Fibroblast of the conjunctiva (primary cell): ENCODE measurements around the gene OTUB2.
"Not testable (repeated sequence)": the region's sequence is repeated elsewhere in the genome, so short reads cannot be mapped to it uniquely, and the experiment has no call there.

Experiments used
- DNase-seq: peaks from one replicate; pipeline ENCODE4 v3.0.0-alpha.2; 2010; ENCODE audit warnings: low read depth

OTUB2 gene

DNA sequence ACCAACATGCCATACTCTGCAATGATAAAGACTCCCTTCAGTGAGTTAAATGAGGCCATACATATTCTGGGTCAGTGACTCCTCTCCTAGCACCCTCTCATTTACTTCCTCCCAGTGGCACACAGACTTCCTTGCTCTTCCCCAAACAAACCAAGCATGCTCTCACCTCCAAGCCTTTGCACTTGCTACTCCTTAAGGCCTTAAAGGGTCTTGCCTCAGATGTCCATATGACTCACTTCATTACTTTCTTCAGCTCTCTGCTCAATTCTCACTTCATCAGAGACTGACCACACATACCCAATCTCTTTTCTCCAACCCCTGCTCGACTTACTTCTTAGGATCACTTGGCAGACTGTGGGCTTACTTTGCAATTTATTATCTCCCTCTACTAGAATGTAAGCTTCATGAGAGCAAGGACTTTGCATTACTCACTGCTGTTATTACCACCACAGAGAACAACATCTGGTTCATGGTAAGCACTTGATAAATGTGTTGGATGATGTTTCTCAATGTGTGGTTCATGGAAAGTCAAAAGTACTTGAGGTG, 32.1 kb downstream of the OTUB2 start:
- no peak for DNase-seq

DNA sequence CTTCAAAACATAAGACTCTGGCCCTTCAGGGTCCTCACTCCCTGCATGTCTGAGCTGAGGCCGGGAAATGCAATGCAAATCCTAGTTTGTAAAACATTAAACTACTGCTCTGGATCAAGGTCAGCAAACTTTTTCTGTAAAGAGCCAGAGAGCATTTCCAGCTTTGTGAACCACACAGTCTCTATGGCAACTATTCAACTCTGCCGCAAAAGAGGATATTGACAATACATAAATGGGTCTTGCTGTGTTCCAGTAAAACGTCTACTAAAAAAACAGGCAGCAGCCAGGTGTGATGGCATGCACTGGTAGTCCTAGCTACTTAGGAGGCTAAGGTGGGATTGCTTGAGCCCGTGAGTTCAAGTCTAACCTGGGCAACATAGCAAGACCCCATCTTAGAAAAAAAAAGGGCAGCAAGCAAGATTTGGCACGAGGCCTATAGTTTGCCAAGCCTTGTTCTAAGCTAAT, 32.6 kb downstream of the OTUB2 start:
- DNase-seq = no peak

DNA sequence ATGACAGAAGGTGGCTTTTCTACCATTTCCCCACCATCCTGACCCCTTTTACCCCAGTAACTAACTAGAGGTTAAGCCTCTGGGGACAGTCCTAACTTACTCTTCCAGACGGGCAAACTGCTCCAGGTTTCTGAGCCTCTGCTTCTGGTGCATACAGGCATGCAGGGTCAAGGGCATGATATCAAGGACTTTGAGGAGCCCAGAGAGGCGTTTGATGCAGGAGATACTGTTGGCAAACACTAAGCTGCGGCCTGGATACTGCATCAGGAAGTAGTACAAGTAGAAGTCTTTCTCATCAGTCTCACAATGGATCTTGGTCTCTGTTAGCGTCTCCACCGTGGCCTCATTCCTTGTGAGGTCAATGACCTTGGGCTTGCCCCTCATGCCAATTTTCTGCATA, 33.9 kb downstream of the OTUB2 start:
- DNase-seq = no peak

DNA sequence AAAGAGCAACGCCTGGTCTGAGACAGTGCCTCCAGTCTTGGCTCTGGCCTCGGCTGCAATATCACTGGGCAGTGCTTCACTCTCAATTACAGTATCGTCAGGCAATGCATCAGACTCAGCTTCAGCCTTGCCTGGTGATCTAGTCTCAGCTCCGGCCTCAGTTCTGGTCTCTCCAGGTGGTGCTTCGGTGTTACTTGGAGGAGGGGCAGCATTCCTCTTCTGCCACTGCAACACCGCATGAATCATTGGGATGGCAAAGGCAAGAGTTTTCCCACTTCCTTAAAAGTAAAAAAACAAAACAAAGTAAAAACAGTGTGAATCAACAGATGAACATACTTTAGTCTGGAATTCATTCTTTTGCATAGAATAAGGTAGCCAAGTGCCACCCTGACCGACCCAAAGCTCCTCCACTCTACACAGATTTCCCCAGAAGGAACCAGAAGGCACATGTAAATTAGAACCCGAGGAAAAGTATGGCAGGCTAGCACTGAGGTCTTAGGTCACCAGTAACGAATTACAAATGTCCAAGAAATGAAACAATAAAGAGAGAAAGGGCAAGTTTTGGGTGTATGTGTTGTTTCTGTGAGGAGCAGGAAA, 36.3 kb downstream of the OTUB2 start:
- no peak for DNase-seq

DNA sequence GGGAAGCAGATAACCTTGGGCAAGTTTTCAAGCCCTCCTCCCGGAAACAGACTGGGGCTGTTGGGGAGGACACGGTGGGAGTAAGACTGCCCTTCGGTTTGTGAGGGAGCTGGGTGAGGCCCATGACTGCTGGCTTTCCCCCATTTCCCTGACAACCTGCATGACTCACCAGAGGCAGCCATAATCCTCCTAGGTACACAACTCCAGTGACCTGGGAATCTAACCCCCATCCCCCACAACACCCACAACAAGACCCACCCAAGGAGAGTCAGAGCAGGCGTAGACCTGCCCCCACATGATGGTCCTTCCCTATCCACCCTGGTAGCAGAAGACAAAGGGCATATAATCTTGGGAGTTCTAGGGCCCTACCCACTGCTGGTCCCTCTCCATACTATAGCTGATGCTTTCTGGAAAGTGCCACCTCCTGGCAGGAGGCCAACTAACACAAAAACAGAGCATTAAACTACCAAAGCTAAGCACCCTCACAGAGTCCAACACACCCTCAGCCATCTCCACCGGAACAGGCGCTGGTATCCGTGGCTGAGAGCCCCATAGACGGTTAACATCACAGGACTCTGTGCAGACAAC, 40.0 kb downstream of the OTUB2 start:
- no peak for DNase-seq

DNA sequence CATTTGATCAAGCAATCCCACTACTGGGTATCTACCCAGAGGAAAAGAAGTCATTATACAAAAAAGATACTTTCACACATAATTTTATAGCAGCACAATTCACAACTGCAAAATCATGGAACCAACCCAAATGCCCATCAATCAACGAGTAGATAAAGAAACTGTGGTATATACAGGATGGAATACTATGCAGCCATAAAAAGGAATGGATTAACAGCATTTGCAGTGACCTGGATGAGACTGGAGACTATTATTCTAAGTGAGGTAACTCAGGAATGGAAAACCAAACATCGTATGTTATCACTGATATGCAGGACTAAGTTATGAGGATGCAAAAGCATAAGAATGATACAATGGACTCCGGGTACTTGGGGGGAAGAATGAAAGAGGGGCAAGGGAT, 45.9 kb downstream of the OTUB2 start:
- DNase-seq = not testable (repeated sequence)

DNA sequence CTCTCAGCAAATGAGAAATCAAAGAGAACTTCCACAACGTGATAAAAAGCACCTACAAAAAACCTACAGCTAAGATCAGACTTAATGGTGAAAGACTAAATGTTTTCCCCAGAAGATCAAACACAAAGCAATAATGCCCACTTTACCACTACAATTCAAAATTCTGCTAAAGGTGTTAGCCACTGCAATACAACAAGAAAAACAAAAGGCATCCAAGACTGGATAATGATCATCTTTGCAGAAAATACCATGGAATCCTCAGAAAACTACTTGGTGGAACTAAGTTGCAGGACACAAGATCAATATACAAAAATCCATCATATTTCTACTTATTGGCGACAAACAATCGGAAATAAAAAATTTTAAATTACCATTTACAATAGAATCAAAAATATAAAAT, 48.4 kb downstream of the OTUB2 start:
- no peak for DNase-seq

DNA sequence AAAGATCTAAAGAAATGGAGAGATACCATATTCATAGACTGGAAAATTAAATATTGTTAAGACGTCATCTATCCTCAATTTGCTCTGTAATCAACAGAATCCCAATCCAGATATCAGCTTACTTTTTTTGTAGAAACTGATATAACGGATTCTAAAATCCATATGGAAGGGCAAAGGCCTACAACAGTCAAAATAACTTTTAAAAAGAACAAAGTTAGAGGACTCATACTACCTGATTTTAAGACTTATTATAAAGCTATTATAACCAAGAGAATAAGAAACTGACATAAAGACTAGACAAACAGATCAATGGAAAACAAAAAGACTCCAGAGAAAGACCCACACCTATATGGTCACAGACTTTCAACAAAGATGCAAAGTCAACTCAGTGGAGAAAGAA, 48.9 kb downstream of the OTUB2 start:
- DNase-seq = no peak

DNA sequence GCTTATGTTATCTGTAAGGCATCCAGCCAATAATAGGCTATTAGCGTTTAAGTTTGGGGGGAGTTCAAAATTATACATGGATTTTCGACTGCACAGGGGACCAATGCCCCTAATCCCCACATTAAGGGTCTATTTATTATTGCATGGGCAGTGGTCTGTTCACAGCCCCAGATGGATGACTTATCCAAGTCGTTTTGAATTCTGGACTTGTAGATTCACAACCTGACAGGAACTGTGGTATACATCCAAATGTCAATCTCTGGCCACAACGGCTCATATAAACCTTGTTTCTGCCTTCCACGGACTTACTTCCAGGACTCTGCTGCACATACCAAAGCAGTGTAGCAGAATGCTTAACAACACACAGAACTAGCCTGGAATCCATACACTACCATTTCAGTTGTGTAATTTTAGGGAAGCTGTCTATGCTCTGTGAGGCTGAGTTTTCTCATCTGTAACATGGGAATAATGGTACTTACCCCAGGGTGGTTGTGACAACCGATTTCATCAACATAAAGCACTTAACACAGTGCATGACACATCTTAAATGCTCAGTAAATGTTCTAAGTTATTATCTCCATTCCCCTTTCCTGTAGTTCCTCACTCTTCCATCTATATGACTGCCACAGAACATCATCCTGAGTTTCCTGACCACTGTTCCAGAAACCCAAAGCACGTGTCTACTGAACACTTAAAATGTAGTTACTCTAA, 51.1 kb downstream of the OTUB2 start:
- DNase-seq = no peak

DNA sequence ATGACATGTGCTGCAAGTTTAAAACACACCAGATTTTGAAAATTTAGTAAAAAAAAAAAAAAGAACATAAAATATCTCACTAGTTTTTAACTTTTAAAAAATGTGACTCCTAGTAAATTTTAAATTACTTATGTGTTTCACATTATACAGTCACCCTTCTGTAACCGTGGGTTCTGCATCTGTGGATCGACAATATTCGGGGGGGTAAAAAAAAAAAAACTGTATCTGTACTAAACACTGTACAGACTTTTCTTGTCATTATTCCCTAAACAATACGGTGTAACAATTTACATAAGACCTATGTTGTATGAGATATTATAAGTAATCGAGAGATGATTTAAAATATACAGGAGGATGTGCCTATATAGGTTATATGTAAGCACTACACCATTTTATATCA, 51.7 kb downstream of the OTUB2 start:
- DNase-seq = no peak

DNA sequence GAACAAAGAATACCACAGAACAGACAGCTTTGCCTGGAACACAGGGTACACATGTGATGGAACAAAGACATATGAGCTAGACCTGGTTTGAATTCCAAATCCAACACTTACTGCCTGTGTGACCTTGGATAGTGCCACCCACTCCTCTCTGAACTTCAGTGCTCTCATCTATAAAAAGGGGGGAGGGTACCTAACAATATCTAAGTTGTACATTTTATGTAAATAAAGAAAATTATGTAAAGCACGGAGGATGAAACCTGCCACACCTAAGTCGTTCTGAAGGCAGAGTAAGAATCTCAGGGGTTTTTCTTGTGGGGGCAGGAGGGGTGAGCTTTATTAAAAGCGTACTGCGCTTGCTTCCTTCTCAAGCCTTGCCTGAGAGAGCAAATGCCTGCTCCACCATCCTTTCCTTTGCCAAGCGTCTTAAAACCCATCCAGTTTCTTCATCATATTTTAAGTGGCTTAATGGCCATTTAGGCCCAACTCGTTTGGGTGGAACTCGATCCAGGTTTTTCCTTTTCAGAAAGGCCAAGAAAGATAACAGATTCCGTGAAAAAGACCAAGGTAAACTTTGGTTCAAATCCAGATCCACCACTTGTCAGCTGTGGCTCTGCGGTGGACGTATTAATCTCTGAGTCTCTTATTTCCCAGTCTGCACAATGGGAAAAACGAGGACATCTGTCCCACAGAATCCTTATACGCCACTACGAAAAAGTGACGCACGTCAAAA, 53.9 kb downstream of the OTUB2 start:
- no peak for DNase-seq

DNA sequence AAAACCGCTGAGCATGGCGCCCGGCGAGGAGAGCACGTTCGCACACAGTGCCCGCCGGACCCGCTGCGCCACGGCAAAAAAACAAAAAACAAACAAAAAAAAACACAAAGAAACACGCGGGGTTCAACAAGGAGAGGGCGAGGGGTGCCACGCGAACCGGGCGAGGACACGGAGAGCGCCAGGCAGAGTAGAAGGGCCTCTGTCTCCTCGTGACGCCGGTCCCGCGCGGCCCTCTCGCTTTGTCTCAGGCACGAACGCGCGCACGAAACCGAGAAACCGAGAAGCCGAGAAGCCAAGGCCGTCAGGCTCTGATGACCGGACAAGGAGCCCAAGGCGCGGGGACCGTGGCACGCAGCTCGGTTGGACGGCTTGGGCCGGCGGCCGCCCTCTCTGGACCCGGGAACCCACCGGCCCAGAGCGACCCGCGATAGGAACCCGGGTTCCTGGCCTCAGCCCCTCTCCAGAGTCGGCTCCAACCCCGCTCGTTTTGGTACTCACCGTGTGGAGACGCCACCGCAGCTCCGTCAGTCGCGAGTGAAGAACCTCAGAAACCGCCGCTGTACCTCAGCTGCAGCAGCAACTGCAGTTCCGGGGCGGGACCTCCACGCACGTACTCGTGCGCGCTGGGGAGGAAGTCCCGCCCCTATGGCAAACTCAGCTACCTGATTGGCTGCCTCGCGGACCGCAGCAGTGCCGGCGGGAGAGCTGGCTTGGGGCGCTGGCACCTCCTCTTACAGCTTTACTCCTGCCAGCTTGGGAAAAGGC, 54.7 kb downstream of the OTUB2 start, which contains the start of the genes DDX24 and IFI27L1:
Gene DDX24 (minus strand): TSS at position 582 of the 765 bp plus-strand sequence. CDS start 1,460 bp downstream, outside the sequence.
Gene IFI27L1 (plus strand): TSS at position 690 of the 765 bp plus-strand sequence. CDS start 15,628 bp downstream, outside the sequence.
- DNase-seq = peak; percentile 89

DNA sequence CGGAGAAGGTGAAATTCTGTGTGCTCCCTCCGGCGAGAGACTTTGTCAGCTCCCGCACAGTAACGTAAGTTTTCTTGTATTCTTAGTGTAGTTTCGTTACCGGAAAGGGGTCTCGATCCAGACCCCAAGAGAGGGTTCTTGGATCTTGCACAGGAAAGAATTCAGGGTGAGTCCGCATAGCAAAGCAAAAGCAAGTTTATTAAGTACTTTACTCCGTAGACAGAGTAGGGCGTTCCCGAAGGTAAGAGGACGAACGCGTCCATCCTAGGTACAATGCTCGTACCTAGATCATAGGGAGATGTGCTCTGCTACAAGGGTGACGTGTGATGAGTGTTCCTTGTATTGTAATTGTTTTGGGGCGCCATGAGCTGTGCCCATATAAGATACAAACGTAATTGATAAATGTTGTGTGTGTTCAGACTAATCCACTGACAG, 55.3 kb downstream of the OTUB2 start:
- DNase-seq = no peak

DNA sequence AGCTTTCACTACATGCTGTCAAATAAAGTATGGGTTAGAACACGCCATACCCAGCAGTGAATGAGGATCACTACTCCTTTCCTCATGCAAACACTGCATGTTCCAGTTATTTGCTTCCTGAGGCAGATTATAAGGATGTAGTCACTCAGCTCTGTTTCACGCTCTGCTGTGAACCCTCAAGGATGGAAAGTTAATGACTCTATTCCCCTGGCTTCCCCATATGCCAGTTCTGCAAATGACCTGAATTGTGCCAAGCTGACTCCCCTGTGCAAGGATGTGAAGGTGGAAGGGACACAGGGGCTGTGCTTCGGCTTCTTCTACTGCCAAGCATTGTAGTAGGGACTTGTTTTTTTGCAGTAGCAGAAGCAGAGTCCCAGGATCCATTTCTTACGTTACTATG, 61.8 kb downstream of the OTUB2 start:
- DNase-seq = no peak

DNA sequence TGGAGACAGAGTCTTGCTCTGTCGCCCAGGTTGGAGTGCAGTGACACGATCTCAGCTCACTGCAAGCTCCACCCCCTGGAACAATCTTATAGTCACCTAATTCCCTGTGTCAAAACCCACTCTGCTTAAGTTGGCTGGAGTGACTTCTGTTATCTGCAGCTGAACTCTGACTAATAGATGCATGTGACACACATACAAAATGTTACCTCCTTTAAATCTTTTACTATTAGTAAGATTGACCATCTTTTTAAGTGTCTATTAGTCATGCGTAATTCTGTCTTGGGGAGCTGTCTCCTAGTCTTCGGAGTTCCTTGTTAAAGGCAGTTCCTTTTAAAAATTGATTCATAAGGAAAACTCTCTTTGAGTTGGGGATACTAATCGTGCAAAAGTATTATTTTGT, 62.4 kb downstream of the OTUB2 start:
- DNase-seq = no peak

DNA sequence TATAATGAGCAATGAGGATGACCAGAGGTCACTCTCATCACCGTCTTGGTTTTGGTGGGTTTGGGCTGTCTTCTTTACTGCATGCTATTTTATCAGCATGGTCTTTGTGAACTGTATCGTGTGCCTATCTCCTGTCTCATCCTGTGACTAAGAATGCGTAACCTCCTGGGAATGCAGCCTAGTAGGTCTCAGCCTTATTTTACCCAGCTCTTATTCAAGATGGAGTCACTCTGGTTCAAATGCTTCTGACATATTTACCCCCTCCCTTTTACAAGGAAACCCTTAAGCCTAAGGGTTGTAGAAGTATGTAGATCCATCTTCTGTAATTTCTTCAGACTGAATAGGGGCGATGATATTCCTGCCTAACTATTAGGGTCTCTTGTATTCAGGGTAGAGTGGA, 63.3 kb downstream of the OTUB2 start:
- no peak for DNase-seq

DNA sequence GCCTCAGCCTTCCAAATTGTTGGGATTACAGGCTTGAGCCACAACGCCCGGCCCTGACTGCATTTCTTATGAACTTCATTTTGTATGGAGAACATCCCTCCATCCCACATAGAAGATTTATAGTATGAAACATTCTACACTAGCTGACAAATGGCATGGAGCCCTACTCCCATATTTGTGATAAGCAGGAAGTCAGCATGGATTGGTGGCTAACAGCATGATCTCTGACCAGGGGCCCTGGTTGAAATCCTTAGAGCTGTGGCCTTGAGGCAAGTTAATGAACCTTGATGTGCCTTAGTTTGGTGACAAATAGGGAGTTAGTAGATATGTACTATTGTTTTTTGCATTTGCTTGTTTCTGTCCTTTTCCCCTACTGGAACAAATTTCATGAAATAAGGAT, 67.3 kb downstream of the OTUB2 start:
- no peak for DNase-seq

DNA sequence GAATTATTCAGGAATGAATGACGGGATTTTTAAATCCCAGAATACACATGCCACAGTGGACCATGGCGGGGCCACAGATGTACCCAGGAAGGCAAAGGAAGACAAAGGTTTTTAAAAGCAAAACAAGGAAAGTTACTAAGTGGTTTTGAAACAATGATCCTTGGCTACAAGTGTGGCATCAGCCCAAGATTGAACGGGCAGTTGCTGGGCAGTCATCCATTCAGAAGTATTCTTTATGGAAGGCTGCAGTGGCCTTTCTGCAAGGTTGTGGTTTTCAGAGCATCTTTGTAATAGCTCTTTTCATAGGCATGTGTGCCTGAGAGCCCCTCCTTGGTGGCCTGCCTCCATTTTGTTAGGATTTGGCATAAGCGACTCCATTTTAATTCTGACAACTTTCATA, 71.0 kb downstream of the OTUB2 start:
- DNase-seq = no peak
